ENCODE measurements around the gene PRKCA.

DNA sequence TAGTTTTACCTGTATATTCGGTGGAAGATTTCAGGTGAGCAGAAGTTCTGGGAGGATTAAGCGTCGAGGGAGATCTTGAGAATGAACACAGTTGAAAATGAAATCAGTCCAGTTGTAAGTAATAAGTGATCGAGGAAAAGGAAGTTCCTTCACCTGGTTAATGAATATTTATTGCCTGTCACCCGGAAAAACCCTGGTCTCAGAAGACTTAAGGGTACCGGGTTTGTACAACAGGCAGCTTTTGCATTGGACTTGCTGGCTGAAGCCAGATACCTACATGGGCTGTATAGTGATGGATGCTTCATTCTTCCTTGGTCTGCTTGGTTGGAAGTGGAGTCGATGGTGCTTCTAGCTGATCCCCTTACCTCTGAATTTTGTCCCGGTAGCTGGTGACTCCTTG is 72.7 kb downstream of the PRKCA start:
- TF ChIP-seq POLR2A (IDR thresholded peaks at IDR 0.05), result no peak
- TF ChIP-seq, protein P1, sequence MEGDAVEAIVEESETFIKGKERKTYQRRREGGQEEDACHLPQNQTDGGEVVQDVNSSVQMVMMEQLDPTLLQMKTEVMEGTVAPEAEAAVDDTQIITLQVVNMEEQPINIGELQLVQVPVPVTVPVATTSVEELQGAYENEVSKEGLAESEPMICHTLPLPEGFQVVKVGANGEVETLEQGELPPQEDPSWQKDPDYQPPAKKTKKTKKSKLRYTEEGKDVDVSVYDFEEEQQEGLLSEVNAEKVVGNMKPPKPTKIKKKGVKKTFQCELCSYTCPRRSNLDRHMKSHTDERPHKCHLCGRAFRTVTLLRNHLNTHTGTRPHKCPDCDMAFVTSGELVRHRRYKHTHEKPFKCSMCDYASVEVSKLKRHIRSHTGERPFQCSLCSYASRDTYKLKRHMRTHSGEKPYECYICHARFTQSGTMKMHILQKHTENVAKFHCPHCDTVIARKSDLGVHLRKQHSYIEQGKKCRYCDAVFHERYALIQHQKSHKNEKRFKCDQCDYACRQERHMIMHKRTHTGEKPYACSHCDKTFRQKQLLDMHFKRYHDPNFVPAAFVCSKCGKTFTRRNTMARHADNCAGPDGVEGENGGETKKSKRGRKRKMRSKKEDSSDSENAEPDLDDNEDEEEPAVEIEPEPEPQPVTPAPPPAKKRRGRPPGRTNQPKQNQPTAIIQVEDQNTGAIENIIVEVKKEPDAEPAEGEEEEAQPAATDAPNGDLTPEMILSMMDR (IDR thresholded peaks at IDR 0.05), result no peak

Measured in suprapubic skin (tissue), 3 donors.